ENCODE measurements around the gene PALM2AKAP2.

Gene PALM2AKAP2

DNA sequence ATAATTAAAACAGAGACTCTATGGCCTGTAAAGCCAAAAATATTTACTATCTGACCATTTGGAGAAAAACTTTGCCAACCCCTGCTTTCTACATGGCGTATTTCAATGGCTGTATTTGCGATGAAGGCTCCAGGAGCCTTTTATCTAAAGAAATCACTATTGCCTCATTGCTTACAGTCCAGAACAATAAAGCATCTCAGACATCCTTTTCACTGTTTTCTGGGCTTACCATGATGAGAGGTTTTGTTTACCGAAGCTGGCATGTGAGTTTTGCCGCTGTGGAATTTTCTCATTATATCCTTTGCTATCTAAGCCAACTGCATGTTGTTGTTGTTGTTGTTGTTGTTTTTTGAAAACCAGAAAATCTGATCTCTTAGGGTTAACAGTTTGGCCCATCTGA lies 13.9 kb downstream of the PALM2AKAP2 start:
- Histone ChIP-seq H3K27me3 (ENCODE audit: insufficient read depth, low read length, poor library complexity, severe bottlenecking) (no peaks in the 10 kb centered on the region), H3K4me3 (ENCODE audit: low read length, poor library complexity, severe bottlenecking) (no peak overlapping the region), H3K4me2 (ENCODE audit: low read depth, low read length, poor library complexity, severe bottlenecking) (no peak overlapping the region), H3K4me1 (ENCODE audit: insufficient read depth, low read length, poor library complexity, severe bottlenecking) (no peaks in the 10 kb centered on the region), H4K20me1 (ENCODE audit: insufficient read depth, low read length, poor library complexity, severe bottlenecking) (no peaks in the 10 kb centered on the region), H3K9ac (ENCODE audit: low read depth, low read length, poor library complexity, severe bottlenecking) (no peak overlapping the region), H3K36me3 (ENCODE audit: insufficient read depth, low read length) (no peaks in the 10 kb centered on the region), H2AFZ (ENCODE audit: low read length) (no peak overlapping the region), H3F3A (ENCODE audit: low read depth) (no peaks in the 10 kb centered on the region), H3K79me2 (ENCODE audit: insufficient read depth, low read length) (no peaks in the 10 kb centered on the region), H3K9me2 (replicated peaks; ENCODE audit: low read depth, low read length) (no peaks in the 10 kb centered on the region), H3K9me3 (ENCODE audit: insufficient read depth, low read depth, low read length) (no peaks in the 10 kb centered on the region)
- TF ChIP-seq EZH2phosphoT487 (IDR thresholded peaks at IDR 0.05; ENCODE audit: borderline replicate concordance): no peak
- TF ChIP-seq, protein P1, sequence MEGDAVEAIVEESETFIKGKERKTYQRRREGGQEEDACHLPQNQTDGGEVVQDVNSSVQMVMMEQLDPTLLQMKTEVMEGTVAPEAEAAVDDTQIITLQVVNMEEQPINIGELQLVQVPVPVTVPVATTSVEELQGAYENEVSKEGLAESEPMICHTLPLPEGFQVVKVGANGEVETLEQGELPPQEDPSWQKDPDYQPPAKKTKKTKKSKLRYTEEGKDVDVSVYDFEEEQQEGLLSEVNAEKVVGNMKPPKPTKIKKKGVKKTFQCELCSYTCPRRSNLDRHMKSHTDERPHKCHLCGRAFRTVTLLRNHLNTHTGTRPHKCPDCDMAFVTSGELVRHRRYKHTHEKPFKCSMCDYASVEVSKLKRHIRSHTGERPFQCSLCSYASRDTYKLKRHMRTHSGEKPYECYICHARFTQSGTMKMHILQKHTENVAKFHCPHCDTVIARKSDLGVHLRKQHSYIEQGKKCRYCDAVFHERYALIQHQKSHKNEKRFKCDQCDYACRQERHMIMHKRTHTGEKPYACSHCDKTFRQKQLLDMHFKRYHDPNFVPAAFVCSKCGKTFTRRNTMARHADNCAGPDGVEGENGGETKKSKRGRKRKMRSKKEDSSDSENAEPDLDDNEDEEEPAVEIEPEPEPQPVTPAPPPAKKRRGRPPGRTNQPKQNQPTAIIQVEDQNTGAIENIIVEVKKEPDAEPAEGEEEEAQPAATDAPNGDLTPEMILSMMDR (conservative IDR thresholded peaks at IDR 0.05; ENCODE audit: low read length): no peak

DNA sequence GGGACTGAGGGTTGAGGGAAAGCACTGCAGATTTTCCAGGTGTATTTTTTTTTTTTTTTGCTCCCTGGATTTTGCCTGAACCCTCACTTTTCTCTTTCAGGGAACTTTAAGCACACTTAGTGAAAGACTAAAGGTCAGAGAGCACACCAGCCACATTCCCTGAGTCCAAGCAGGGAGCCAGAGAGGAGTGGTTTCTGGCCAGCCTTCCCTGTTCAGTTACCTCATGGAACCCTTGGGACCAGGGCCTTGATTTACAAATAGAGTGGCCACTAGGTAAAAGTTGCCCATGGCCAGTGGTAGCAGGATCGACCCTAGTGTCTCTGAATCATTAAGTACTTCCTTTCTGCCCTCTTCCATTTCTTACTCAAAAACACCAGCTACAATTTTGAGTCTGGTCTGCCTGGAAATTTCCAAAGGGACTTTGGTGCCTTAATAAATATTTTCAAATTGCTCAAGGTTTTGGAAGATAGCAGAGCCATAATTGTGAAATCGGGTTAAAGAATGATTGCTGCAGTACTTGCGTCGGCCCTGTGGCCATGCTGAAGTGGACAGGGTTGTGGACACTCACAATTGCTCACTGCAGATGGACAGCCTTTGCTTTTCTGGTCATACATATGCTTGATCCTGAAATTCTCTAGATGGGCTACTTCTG lies 14.5 kb downstream of the PALM2AKAP2 start:
- Histone ChIP-seq H3F3A (ENCODE audit: low read depth) (no peaks in the 10 kb centered on the region), H3K9ac (ENCODE audit: low read depth, low read length, poor library complexity, severe bottlenecking) (no peak overlapping the region), H4K20me1 (ENCODE audit: insufficient read depth, low read length, poor library complexity, severe bottlenecking) (no peaks in the 10 kb centered on the region), H3K9me3 (ENCODE audit: insufficient read depth, low read depth, low read length) (no peaks in the 10 kb centered on the region), H3K79me2 (ENCODE audit: insufficient read depth, low read length) (no peaks in the 10 kb centered on the region), H3K36me3 (ENCODE audit: insufficient read depth, low read length) (no peaks in the 10 kb centered on the region), H2AFZ (ENCODE audit: low read length) (no peak overlapping the region), H3K4me2 (ENCODE audit: low read depth, low read length, poor library complexity, severe bottlenecking) (no peak overlapping the region), H3K4me3 (ENCODE audit: low read length, poor library complexity, severe bottlenecking) (no peak overlapping the region), H3K4me1 (ENCODE audit: insufficient read depth, low read length, poor library complexity, severe bottlenecking) (no peaks in the 10 kb centered on the region), H3K9me2 (replicated peaks; ENCODE audit: low read depth, low read length) (no peaks in the 10 kb centered on the region), H3K27me3 (ENCODE audit: insufficient read depth, low read length, poor library complexity, severe bottlenecking) (no peaks in the 10 kb centered on the region)
- TF ChIP-seq EZH2phosphoT487 (IDR thresholded peaks at IDR 0.05; ENCODE audit: borderline replicate concordance): no peak
- TF ChIP-seq, protein P1 (conservative IDR thresholded peaks at IDR 0.05; ENCODE audit: low read length): no peak

DNA sequence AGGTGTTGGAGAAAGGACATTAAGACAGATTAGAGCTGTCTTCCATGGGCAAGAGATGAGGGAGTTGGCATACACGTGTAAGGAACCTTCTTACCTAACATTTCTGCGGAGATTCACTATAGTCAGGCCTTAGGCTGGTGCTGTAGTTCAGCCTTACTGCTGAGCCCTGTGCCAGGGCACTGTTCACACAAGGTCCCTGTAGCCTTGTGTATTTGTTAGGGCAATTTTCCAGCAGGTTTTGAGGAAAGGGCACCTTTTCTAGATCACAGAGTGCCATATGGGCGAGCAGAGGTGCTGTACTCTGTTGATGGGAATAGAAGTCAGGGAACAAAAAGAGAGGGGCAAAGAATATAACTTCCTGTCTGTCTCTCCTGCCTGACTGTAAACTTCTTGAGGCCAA lies 15.6 kb downstream of the PALM2AKAP2 start:
- no peaks in the 10 kb centered on the region for H3K4me1 ChIP-seq (ENCODE audit: insufficient read depth, low read length, poor library complexity, severe bottlenecking)
- H3F3A ChIP-seq (ENCODE audit: low read depth): no peaks in the 10 kb centered on the region
- no peaks in the 10 kb centered on the region for H3K79me2 ChIP-seq (ENCODE audit: insufficient read depth, low read length)
- no peaks in the 10 kb centered on the region for H3K9me2 ChIP-seq (replicated peaks; ENCODE audit: low read depth, low read length)
- no peak for TF ChIP-seq EZH2phosphoT487 (IDR thresholded peaks at IDR 0.05; ENCODE audit: borderline replicate concordance)
- TF ChIP-seq, protein P1 (conservative IDR thresholded peaks at IDR 0.05; ENCODE audit: low read length): no peak
- no peaks in the 10 kb centered on the region for H4K20me1 ChIP-seq (ENCODE audit: insufficient read depth, low read length, poor library complexity, severe bottlenecking)
- H2AFZ ChIP-seq (ENCODE audit: low read length): no peak overlapping the region
- H3K4me3 ChIP-seq (ENCODE audit: low read length, poor library complexity, severe bottlenecking): no peak overlapping the region
- no peaks in the 10 kb centered on the region for H3K9me3 ChIP-seq (ENCODE audit: insufficient read depth, low read depth, low read length)
- H3K36me3 ChIP-seq (ENCODE audit: insufficient read depth, low read length): no peaks in the 10 kb centered on the region
- no peaks in the 10 kb centered on the region for H3K27me3 ChIP-seq (ENCODE audit: insufficient read depth, low read length, poor library complexity, severe bottlenecking)
- H3K4me2 ChIP-seq (ENCODE audit: low read depth, low read length, poor library complexity, severe bottlenecking): no peak overlapping the region
- H3K9ac ChIP-seq (ENCODE audit: low read depth, low read length, poor library complexity, severe bottlenecking): no peak overlapping the region
